HG03280 (cell line): ENCODE results near the gene AHDC1.
A peak's percentile ranks its signal among the peaks of the same experiment; 100 is the strongest.

Experiments used
- ATAC-seq: cut with Tn5 transposase; IDR thresholded peaks from one replicate; pipeline ENCODE4 v1.9.1; 2021; ENCODE audit warnings: mild to moderate bottlenecking, moderate library complexity; ENCODE audit not compliant: unreplicated experiment

The AHDC1 gene

DNA sequence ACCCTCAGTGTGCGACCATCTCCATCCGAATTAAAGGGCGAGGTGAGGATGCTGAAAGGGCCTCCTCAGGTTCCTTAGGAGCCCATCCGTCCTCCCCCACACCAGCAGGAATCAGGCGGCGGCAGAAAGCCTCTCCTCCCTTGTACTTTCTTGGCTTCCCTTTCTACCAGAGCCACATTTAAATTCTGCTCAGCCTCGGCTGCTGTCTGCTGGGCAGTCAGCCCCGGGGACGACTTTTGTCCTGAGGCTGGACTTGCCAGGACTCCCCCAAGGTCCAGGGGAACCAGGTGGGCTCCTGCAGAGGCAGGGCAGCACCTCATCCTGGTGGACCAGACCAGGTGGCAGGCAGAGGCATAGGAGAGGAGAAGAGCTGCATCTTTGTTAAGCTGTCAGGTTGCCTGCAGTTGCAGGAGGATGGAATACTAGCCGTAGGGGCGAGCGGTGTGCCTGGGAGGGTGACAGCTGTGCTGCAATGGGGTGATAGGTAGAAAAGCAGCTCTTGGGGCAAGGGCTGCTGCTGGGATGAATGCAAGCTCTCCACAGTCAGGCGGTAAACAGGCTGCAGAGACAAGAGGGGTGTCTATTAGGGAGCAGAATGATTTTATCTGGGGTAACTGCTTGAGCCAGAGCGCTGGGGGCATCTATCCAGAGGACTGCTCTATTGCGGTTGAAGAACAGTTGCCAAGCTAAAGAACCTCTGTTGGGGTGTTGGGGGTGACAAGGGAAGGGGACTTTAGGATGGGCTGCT lies 67.8 kb downstream of the AHDC1 start:
- no peak for ATAC-seq

DNA sequence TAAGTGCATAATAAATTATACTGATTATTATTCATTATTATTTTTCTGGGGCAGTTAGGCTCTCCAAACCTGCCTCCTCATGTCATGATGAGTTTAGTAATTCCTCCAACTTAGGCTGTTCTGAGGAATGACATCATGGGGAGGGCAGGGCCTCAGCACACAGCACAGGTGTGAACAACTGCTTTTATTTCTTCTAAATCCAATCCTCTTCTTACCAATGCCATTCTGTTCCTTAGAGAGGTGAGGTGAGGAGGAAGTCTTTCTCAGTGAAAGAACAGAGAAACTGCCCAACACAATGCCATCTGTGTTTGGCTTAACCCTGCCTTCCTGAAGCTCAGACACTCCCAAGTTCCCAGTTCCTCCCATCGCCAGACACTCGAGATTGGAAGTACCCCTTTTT lies 68.6 kb downstream of the AHDC1 start:
- no peak for ATAC-seq

DNA sequence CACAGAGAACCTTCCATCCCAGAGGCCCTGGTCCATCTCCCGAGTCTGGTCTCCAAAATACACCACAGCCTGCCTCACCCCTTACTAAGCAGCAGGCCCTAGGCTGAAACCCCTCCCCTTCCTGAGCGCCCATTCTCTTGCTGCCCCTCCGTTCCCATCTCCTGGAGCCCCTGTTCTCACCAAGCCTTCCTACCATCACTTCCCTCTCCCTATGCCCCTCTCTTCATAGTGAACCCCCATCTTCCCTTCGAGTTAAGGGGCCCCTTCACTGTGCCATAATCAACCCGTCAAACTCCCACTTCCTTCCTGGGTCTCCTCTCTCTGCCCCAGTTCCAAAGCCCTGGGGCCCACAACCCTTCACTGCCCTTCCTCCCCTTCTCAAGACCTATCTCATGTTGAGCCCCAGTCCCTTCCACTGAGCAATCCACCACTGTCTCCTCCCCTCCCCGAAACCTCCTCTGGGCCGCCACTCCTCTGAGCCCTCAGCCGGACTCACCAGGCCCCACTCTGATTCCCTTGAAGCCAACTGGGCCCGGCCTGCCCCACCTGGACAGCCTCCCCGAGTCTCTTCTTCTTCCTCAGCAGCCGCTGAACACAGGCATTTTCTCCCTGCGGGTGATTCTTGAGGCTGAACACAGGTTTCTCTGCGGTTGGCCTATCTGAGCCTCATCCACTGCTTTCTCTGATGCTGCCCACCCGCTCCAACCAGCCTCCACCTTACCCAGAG lies 71.8 kb downstream of the AHDC1 start:
- ATAC-seq: no peak

DNA sequence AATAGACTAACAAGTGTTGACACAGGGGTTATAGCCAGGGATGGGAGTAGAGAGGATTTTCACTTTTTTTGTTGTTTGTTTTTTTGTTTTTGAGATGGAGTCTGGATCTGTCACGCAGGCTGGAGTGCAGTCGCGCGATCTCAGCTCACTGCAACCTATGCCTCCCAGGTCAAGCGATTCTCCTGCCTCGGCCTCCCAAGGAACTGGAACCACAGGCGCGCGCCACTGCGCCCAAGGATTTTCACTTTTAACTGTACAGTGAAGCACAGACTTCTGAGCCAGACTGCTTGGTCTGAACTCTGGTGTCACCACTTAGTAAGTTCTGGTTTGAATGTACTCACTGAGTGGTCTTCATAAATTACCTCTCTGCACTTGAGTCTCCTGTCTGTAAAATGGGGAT lies 73.8 kb downstream of the AHDC1 start:
- no peak for ATAC-seq

DNA sequence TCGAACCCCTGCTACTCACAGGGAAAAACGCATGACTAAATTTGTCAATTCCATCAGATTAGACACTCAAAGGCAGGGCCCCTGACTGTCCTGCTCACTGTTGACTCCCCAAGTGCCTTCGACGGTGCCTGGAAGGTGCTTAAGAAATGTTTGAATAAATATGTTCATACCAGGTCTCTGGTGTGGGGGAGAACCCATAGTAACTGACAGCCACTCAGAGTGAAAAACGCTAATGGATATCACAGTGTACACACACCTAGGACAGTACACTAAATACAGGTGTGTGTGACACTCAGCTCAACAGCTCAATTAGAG lies 74.3 kb downstream of the AHDC1 start:
- no peak for ATAC-seq

DNA sequence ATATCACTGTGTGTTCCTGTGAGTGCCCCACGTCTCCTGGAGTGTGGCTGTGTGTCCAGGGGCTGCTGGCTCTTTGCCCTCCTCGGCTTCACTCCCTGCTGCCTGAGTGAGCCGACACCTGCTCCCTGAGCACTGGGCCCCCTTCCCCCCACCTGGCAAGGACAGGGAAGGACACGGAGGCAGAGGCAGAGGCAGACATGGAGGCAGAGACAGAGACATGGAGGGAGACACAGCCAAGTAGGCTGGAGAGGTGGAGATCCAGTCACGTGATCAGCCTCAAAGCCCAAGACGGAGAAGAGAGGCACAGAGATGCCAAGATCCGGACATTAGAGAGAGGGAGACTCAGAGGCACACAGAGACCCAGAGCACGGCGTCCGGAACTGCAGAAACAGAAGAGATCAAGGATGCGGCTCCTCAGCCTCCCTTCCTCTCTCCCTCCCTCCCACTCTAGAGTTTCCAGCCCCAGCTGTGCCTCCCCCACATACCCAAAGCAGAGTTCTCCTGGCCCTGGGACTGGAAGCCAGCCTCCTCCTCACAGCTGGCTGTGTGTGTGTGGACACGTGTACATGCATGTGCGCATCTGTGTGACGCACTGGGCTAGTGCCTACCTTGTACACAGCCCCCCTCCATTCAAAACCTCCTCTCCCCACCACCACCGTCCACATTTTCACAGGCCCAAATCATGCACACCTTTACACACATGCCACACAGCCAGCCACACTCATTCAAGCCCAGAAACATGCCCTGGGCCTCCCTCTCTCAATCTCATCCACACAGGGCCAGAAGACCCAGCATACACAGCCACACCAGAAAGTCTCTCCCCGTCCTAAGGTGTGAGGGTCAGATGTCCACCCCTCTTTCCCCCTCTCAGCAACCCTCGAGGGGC lies 74.9 kb downstream of the AHDC1 start:
- ATAC-seq: no peak

DNA sequence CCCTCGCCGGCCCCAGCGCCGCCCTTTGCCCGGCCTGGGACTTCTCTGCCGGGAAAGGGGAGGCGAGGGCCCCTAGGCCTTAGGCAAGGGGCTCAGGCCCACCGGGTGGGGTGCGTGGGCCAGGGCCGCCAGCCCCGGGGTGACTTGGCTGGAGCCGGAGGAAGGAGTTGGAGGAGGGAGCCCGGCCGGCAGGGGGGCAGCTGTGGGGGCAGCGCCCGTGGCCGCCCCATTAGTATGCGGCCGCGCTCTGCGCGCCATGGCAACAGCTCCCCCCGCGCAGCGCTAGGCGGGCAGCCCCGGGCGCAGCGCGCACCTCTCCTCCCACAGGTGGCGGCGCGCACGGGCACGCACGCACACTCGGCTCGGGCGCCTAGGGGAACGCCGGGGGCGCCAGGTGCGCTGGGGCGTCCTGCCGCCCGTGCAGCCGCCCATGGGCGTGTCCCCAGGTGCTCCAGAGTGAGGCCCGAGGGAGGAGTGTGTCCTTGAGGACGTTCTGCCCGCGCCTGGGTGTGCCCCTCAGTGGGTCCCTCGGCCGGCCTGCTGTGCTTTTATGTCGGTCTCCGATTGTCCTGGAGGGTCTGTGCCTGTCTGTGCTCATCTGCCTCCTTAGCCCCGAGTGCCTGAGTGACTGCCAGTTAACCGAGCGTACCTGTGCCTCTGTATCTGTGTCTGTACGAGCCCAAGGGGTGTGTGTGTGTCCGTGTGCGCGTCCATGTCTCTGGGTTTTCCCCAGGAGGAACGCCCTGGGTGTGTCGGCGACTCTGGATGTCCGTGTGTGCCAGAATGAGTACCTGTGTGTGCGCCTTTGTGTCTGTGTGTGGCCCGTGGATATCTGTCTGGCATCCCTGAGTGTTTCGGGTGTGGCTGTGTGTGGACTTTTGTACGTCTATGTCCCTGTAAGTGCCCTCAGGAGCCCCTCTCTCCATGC lies 75.8 kb downstream of the AHDC1 start:
- no peak for ATAC-seq

DNA sequence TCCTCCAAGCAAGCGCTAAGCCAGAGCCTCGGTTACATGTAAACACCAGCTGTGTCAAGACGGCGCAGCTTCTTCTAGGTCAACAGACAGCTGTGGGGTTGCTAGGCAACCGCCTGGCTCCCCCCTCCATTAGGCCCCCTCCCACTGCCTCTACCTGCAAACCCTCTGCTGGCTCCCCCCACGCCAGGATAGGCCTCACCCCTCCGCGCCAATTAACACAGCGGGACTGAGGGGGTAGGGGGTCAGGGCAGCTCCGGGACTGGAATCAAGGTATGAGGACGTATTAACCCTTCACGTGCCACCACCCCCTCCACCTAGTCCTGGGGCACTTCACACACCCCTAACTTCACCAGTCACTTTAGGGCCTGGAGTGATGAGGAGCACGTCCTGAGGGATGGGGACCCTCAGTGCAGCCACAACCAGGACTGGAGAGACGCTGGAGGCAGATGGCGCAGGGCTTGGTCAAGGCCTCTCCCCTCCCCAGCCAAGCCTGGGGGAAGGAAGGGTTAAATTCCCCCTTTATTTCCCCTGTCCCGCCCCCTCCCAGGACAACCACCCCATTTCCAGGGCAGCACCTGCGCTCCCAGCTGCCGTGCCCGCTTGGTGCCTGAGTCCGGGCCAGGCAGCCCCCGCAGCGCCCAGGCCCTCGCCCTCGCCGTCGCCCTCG lies 76.6 kb downstream of the AHDC1 start:
- ATAC-seq: no peak

DNA sequence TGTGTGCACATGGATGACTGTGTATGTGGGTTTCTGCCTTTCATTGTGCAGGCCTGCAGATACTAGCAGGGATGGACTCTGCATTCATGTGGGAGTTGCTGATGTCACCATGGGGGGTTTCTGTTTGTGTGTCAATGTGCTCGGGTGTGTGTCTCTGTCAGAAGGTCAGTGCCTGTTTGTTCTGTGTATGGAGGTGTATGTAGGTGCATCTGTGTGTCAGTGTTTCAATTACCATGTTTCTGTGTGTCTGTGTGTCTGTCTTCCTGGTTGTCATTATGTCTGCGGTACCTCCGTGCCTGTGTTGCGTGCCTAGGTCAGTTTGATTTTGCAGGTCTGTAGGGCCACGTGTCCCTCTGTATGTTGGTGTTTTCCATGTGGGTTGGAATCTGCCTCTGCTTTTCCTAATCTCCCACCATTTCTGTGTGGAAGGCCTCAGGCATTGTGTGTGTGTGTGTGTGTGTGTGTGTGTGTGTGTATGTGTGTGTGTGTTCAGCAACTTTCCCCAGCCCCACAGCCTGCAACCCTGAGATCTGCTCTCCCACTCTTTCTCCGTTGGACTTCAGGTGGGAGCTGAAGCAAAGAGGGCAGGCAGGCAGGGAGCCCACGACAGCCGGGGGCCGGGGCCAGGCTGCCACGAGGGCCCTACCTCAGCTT lies 77.2 kb downstream of the AHDC1 start:
- no peak for ATAC-seq

DNA sequence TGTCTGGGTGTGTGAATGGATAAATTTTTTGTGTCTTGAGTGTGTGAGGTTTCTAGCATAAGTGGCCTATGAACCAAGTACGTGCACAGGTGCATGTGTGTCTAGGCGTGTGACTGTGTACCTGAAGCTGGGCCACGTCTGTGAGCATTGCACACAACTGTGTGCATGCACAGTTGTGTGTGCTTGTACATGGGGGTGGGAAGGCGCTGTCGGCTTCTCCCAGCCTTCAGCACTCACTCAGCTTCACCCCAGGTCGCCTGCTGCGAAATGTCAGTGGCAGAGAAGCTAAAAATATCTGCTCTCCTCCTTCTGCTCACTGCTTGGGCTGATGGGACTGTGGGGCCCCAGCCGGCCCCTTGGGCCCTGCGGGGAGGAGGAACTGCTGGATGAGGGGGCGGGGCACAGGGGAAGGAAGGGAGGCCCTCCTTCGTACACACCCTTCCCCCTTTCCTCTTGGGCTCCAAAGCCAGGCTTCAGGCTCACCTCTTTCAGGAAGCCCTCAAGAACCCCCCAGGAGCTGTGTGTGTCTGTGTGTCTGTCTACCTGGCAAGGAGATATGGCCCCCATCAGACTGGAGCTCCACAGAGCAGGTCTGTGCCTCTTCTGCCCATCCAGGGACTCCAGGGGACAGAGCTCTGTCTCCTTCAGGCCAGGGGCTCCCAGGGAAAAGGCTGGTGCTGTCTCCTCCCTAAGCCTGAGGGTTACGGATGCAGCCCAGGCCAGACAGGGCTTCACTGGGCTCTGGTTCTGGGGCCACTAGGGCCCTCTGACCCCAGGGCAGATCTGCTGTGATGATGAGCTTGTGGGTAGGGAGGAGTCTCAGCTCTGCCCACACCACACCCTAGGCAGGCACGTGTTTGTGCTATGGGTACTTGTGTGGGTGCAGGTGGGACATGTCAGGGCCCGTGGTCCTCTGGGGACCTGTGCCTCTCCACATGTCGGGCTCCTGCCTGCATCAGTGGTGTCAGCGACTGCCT lies 78.4 kb downstream of the AHDC1 start:
- ATAC-seq: peak; percentile 45

DNA sequence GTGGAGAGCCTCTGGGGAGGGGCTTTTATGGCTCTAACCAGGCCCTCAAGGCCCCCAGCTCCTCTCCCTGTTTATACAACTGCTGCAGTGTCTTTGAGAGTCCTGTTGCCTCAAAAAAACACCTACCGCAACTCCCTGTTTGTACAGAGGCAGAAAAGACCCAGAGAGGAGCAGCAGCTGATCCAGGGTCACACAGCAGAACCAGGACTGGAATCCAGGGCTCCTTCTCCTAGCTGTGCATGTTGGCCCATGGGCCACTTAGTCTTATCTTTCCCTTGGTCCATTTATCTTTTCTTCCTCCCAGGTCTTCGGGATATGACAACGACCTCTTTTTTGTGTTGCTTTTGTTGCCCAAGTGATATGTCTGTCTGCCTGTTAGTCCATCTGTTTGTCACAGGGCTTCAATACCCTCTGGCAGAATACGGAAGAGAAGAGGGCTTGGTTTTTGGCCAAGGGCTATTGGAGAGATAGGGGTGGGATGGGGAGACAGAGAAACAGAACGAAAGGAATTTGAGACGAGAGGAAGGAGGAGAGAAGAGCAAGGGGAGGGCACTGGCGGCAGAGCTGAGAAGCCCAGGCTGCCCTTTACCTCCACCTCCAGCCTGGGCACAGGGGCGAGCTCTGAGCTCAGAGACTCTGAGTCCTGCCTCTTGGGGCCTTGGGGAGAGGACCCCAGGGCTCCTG lies 80.5 kb downstream of the AHDC1 start:
- no peak for ATAC-seq

DNA sequence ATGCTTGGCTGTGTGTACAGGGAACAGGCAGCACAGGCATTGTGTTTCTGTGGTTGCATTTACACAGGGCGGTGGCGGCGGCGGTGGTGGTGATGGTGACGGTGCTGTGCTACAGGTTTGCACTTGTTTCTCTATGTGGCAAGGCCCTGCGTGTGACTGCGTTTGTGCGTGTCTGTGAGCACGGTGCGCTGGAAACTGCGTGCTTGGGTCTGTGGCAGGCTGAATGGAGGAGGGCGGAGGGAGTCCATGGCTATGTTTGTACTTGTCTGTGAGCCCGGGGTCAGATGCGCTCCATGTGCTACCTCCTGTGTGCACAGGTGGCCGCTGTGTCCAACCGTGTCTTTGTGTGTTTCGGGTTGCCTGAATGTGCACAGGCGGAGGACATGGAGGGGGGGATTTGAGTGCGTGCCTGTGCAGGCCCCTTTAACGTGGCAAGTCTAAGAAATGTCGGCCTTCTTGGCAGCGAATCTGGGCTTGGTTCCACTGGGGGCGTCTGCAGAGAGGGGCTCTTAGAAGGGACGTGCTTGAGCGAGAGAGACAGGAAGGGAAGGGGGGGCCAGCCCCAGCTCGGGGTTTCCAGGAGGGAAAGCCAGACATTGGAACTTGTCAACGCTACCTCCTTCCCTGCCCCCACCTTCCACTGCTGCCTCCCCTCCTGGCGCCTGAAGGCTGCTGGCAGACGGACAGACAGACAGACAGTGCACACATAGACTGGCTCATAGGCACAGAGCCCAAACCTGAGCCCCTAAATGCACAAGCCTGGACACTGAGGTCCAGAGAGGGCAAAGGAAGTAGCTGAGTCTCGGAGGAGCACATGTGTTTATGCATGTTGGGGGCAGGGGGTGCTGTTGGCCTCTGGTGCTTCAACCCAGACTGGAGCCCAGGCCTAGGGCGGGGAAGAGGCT lies 81.3 kb downstream of the AHDC1 start:
- no peak for ATAC-seq

DNA sequence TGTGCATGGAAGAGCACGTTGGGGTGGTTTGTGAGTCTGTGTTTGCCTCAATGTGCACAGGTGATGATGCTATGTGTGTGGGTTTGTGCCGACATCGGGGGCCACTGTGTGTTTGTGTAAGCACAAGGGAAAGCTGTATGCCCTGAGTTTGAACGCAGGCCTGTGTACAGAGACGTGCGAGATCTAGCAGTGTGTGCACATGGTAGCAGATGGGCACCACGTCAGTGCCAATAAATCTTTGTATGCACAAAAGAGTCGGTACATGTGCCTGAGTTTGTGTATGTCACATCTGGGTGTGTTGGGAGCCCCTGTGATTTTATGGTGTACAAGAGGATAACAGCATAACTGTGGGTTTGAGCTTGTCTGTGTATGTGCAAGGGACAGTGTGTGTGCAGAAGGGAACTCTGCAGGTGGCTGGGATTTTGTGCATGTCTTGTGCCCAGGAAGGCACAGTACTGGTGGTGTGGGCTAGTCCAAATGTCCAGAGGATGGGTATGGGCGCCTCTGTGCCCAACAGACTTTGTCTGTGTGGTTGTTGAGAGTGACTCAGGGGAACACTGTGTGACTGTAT lies 82.0 kb downstream of the AHDC1 start:
- no peak for ATAC-seq

DNA sequence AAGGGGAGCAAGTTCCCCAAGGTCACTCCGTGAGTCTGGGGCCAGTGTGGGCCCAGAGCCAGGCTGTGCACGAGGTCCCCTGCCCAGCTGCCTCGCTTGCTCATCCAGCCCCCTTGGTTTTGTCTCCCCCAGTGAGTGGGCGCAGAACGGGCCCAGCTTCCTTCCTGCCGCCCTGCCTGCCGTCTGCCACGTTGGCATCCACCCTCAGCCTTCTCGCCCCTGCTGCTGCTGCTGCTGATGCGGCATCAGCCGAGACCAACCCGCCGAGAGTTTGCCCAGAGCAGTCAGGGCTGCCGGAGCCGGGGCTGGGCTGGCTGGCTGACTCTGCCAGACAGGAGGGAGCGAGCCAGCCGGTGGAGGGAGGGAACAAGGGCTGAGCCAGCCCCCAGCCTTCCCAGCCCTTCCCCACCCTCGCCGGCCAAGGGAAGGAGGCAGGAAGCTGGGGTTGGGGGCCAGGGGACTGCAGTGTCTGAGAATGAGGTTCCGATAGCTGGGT lies 82.6 kb downstream of the AHDC1 start:
- no peak for ATAC-seq

DNA sequence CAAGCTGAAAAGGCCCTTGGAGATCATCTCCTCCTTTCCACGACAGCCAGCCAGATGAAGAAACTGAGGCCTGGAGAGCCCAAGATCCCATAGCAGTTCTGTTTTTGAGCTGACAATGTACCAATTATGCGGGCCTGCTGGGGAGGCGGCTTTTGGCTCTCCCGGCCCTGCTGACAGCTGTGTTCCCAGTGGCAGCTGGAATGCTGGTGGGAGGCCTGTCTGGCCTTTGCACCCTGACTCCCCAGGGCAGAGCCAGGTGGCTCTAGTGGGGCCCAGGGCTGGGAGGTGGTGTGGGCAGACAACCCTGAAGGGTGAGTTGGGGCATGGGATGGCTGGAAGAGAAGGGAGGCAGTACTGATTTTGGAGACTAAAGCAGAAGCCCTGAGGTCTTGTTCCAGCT lies 83.3 kb downstream of the AHDC1 start:
- no peak for ATAC-seq
